ENCODE results near the gene DNAJC4.

DNAJC4 gene

GRCh38 chr11:64240435-64241240 is 10.3 kb downstream of the DNAJC4 start, which contains the start of gene FKBP2:
Gene FKBP2 (plus strand): TSS chr11:64241095. CDS start chr11:64242388, 1,293 bp downstream.
- Histone ChIP-seq H3K18ac (ENCODE audit: low read length) (peak within 1 kb of the TSS; percentile 100), H3K14ac (ENCODE audit: low read length) (peak within 1 kb of the TSS; percentile 67), H4K91ac (ENCODE audit: low read depth, low read length, poor library complexity) (peak within 1 kb of the TSS; percentile 12), H3K4me1 (ENCODE audit: control insufficient read depth in 2 of 2, insufficient read depth in 1 of 2, low read depth in 1 of 2, low read length in 2 of 2) (peaks cover 16% of the 10 kb centered on the region in 2 donors), H3K27ac (replicated peaks; ENCODE audit: low read length) (peak within 1 kb of the TSS; percentile 96), H3K23ac (ENCODE audit: low read depth, low read length, poor library complexity) (peak within 1 kb of the TSS; percentile 100), H3K9me3 (replicated peaks in 1 of 2; ENCODE audit: control insufficient read depth in 2 of 2, insufficient read depth in 1 of 2, low read depth in 1 of 2, low read length in 2 of 2) (no peaks in the 10 kb centered on the region), H3K4me3 (ENCODE audit: low read length in 2 of 2) (peak within 1 kb of the TSS; percentile 70 to 94), H3K36me3 (replicated peaks in 1 of 2; ENCODE audit: control insufficient read depth in 2 of 2, insufficient read depth in 2 of 2, low read length in 2 of 2) (peaks cover 16 to 19% of the 10 kb centered on the region in 2 donors), H2AFZ (ENCODE audit: low read length) (peak within 1 kb of the TSS; percentile 96), H3K27me3 (ENCODE audit: control insufficient read depth in 3 of 3, insufficient read depth in 3 of 3, low read depth in 1 of 3, low read length in 3 of 3) (peaks cover 0 to 2% (median 0%) of the 10 kb centered on the region in 3 experiments), H2BK5ac (ENCODE audit: low read length) (peak within 1 kb of the TSS; percentile 93), H3K4ac (ENCODE audit: low read length) (peak within 1 kb of the TSS; percentile 94), H2BK15ac (ENCODE audit: low read length) (peak within 1 kb of the TSS; percentile 58), H3K9ac (ENCODE audit: low read depth, low read length, poor library complexity) (peak within 1 kb of the TSS; percentile 92), H3K79me1 (ENCODE audit: low read depth, low read length) (peaks cover 20% of the 10 kb centered on the region), H4K8ac (ENCODE audit: low read depth, low read length) (peak within 1 kb of the TSS; percentile 92), H2BK12ac (ENCODE audit: low read length) (peak within 1 kb of the TSS; percentile 41), H2BK120ac (ENCODE audit: low read depth, low read length) (peak within 1 kb of the TSS; percentile 21), H2AK5ac (ENCODE audit: low read depth, low read length) (peak within 1 kb of the TSS; percentile 99), H3K4me2 (ENCODE audit: insufficient read depth, low read length, poor library complexity, severe bottlenecking) (peak within 1 kb of the TSS; percentile 93)
- DNase-seq (ENCODE audit: low spot score), result peak; percentile 95
- no CpG with 5 or more reads among the region's 58 CpGs for WGBS, 2 donors (ENCODE audit: extremely low coverage in 2 of 2, insufficient read length in 2 of 2, insufficient replicate concordance in 1 of 2)

GRCh38 chr11:64241241-64241490 is 10.8 kb downstream of the DNAJC4 start:
- Histone ChIP-seq H3K23ac (ENCODE audit: low read depth, low read length, poor library complexity) (peak overlapping the region; percentile 100), H4K91ac (ENCODE audit: low read depth, low read length, poor library complexity) (no peak overlapping the region)
- WGBS, 2 donors (ENCODE audit: extremely low coverage in 2 of 2, insufficient read length in 2 of 2, insufficient replicate concordance in 1 of 2), result no CpG with 5 or more reads among the region's 24 CpGs

GRCh38 chr11:64241491-64242374 is 11.4 kb downstream of the DNAJC4 start:
- Histone ChIP-seq H3K4me2 (ENCODE audit: insufficient read depth, low read length, poor library complexity, severe bottlenecking) (peak overlapping the region; percentile 93), H3K27me3 (ENCODE audit: control insufficient read depth in 3 of 3, insufficient read depth in 3 of 3, low read depth in 1 of 3, low read length in 3 of 3) (no peaks in the 10 kb centered on the region), H3K14ac (ENCODE audit: low read length) (peak overlapping the region; percentile 39), H3K4me1 (ENCODE audit: control insufficient read depth in 2 of 2, insufficient read depth in 1 of 2, low read depth in 1 of 2, low read length in 2 of 2) (peaks cover 16 to 20% of the 10 kb centered on the region in 2 donors), H2BK120ac (ENCODE audit: low read depth, low read length) (peak overlapping the region; percentile 21), H2BK12ac (ENCODE audit: low read length) (peak overlapping the region; percentile 41), H3K4me3 (ENCODE audit: low read length in 2 of 2) (peak overlapping the region; percentile 70 to 94), H2AK5ac (ENCODE audit: low read depth, low read length) (peak overlapping the region; percentile 97), H2BK5ac (ENCODE audit: low read length) (no peak overlapping the region), H3K79me1 (ENCODE audit: low read depth, low read length) (peaks cover 21% of the 10 kb centered on the region), H3K36me3 (replicated peaks in 1 of 2; ENCODE audit: control insufficient read depth in 2 of 2, insufficient read depth in 2 of 2, low read length in 2 of 2) (peaks cover 16 to 19% of the 10 kb centered on the region in 2 donors), H3K23ac (ENCODE audit: low read depth, low read length, poor library complexity) (peak overlapping the region; percentile 100), H3K4ac (ENCODE audit: low read length) (no peak overlapping the region), H3K27ac (replicated peaks; ENCODE audit: low read length) (peak overlapping the region; percentile 69), H2BK15ac (ENCODE audit: low read length) (no peak overlapping the region), H4K8ac (ENCODE audit: low read depth, low read length) (no peak overlapping the region), H3K9ac (ENCODE audit: low read depth, low read length, poor library complexity) (peak overlapping the region; percentile 88), H4K91ac (ENCODE audit: low read depth, low read length, poor library complexity) (no peak overlapping the region), H3K18ac (ENCODE audit: low read length) (peak overlapping the region; percentile 98), H3K9me3 (replicated peaks in 1 of 2; ENCODE audit: control insufficient read depth in 2 of 2, insufficient read depth in 1 of 2, low read depth in 1 of 2, low read length in 2 of 2) (no peaks in the 10 kb centered on the region), H2AFZ (ENCODE audit: low read length) (peak overlapping the region; percentile 96)
- no CpG with 5 or more reads among the region's 63 CpGs for WGBS, 2 donors (ENCODE audit: extremely low coverage in 2 of 2, insufficient read length in 2 of 2, insufficient replicate concordance in 1 of 2)
- no peak for DNase-seq (ENCODE audit: low spot score)

More at GRCh38 chr11:64241241-64241490, 10.8 kb downstream of the DNAJC4 start:
- no peak overlapping the region for H3K14ac ChIP-seq (ENCODE audit: low read length)
- peak overlapping the region; percentile 58 for H2BK15ac ChIP-seq (ENCODE audit: low read length)
- H3K18ac ChIP-seq (ENCODE audit: low read length), result peak overlapping the region; percentile 100
- H3K9ac ChIP-seq (ENCODE audit: low read depth, low read length, poor library complexity), result peak overlapping the region; percentile 92
- H3K4me3 ChIP-seq (ENCODE audit: low read length in 2 of 2), result peak overlapping the region; percentile 70 to 90
- H3K27ac ChIP-seq (replicated peaks; ENCODE audit: low read length), result peak overlapping the region; percentile 96
- H2AK5ac ChIP-seq (ENCODE audit: low read depth, low read length), result no peak overlapping the region
- H3K27me3 ChIP-seq (ENCODE audit: control insufficient read depth in 3 of 3, insufficient read depth in 3 of 3, low read depth in 1 of 3, low read length in 3 of 3), result no peaks in the 10 kb centered on the region
- peaks cover 16 to 20% of the 10 kb centered on the region in 2 donors for H3K4me1 ChIP-seq (ENCODE audit: control insufficient read depth in 2 of 2, insufficient read depth in 1 of 2, low read depth in 1 of 2, low read length in 2 of 2)
- H2BK12ac ChIP-seq (ENCODE audit: low read length), result no peak overlapping the region
- H3K36me3 ChIP-seq (replicated peaks in 1 of 2; ENCODE audit: control insufficient read depth in 2 of 2, insufficient read depth in 2 of 2, low read length in 2 of 2), result peaks cover 16 to 19% of the 10 kb centered on the region in 2 donors
- no peak overlapping the region for H2BK120ac ChIP-seq (ENCODE audit: low read depth, low read length)
- H4K8ac ChIP-seq (ENCODE audit: low read depth, low read length), result peak overlapping the region; percentile 92
- peak; percentile 99 for DNase-seq (ENCODE audit: low spot score)
- peak overlapping the region; percentile 91 for H3K4me2 ChIP-seq (ENCODE audit: insufficient read depth, low read length, poor library complexity, severe bottlenecking)
- peak overlapping the region; percentile 93 for H2BK5ac ChIP-seq (ENCODE audit: low read length)
- H3K9me3 ChIP-seq (replicated peaks in 1 of 2; ENCODE audit: control insufficient read depth in 2 of 2, insufficient read depth in 1 of 2, low read depth in 1 of 2, low read length in 2 of 2), result no peaks in the 10 kb centered on the region
- peaks cover 21% of the 10 kb centered on the region for H3K79me1 ChIP-seq (ENCODE audit: low read depth, low read length)
- peak overlapping the region; percentile 96 for H2AFZ ChIP-seq (ENCODE audit: low read length)
- H3K4ac ChIP-seq (ENCODE audit: low read length), result no peak overlapping the region
